Neural cell (in vitro differentiated cells): Measurements from ENCODE around the gene DPP7. TPM values are rescaled to one million over a fixed set of nuclear protein-coding genes. Genes with fewer than 3 reads are reported as not detected.

Experiments used
- H2AFZ ChIP-seq: fragments of 200-600, 300-800 bp; sonication (generic), shearing (Covaris generic); 2 replicates; pipeline ENCODE4 v1.6.0; 2014; ENCODE audit warnings: low read depth, mild to moderate bottlenecking, antibody characterized with exemption, low read length, moderate library complexity
- H3F3A ChIP-seq: fragments of 200-600 bp; shearing (Covaris generic); 2 replicates; pipeline ENCODE4 v1.6.1; 2016; ENCODE audit warnings: mild to moderate bottlenecking, moderate library complexity, mixed read lengths, antibody characterized with exemption, low read length; ENCODE audit not compliant: insufficient read depth, poor library complexity, severe bottlenecking
- H3K27ac ChIP-seq: fragments of 200-600, 300-800 bp; sonication (generic), shearing (Covaris generic); 2 replicates; pipeline ENCODE4 v1.5.1; 2014; ENCODE audit warnings: mild to moderate bottlenecking, low read length, moderate library complexity
- H3K27me3 ChIP-seq: fragments of 300-800, 200-600 bp; sonication (generic), shearing (Covaris generic); 2 replicates; pipeline ENCODE4 v1.6.0; 2014; ENCODE audit warnings: mild to moderate bottlenecking, low read depth, low read length, moderate library complexity; ENCODE audit not compliant: insufficient read depth
- H3K36me3 ChIP-seq: fragments of 300-800, 200-600 bp; sonication (generic), shearing (Covaris generic); 2 replicates; pipeline ENCODE4 v1.5.1; 2014; ENCODE audit warnings: mild to moderate bottlenecking, antibody characterized with exemption, low read length, moderate library complexity; ENCODE audit not compliant: insufficient read depth
- H3K4me2 ChIP-seq: fragments of 300-800, 200-600 bp; sonication (generic), shearing (Covaris generic); 2 replicates; pipeline ENCODE4 v1.6.0; 2014; ENCODE audit warnings: mild to moderate bottlenecking, low read length
- H3K4me3 ChIP-seq: fragments of 300-800, 200-600 bp; sonication (generic), shearing (Covaris generic); 2 replicates; pipeline ENCODE4 v1.5.1; 2014; ENCODE audit warnings: mild to moderate bottlenecking, low read length, moderate library complexity
- H3K79me2 ChIP-seq: fragments of 200-600 bp; shearing (Covaris generic); replicated peaks from 2 replicates; pipeline ENCODE4 v1.6.0; 2014; ENCODE audit warnings: mild to moderate bottlenecking, low read length, moderate library complexity; ENCODE audit not compliant: insufficient read depth
- H3K9ac ChIP-seq: fragments of 300-800, 200-600 bp; sonication (generic), shearing (Covaris generic); 2 replicates; pipeline ENCODE4 v1.6.1; 2016; ENCODE audit warnings: mild to moderate bottlenecking, low read length, mixed read lengths
- H3K9me2 ChIP-seq: fragments of 200-600 bp; shearing (Covaris generic); 2 replicates; pipeline ENCODE4 v1.6.1; 2016; ENCODE audit warnings: mild to moderate bottlenecking, low read length, mixed read lengths; ENCODE audit not compliant: insufficient read depth
- H3K9me3 ChIP-seq: fragments of 200-600, 300-800 bp; sonication (generic), shearing (Covaris generic); 2 replicates; pipeline ENCODE4 v1.6.1; 2016; ENCODE audit warnings: mild to moderate bottlenecking, mixed run types, low read length, moderate library complexity, mixed read lengths
- H4K20me1 ChIP-seq: fragments of 200-600 bp; shearing (Covaris generic); 2 replicates; pipeline ENCODE4 v1.6.1; 2016; ENCODE audit warnings: mild to moderate bottlenecking, mixed run types; ENCODE audit not compliant: insufficient read depth
- CTCF ChIP-seq: fragments of 450-650 bp; IDR thresholded peaks from 2 replicates; pipeline ENCODE4 v1.5.1; 2014; ENCODE audit warnings: antibody characterized with exemption, mild to moderate bottlenecking, moderate library complexity; ENCODE audit not compliant: poor library complexity, severe bottlenecking
- EP300 ChIP-seq: fragments of 450-650 bp; conservative IDR thresholded peaks from 2 replicates; pipeline ENCODE4 v1.6.1; 2014; ENCODE audit warnings: antibody characterized with exemption, mild to moderate bottlenecking, moderate library complexity; ENCODE audit not compliant: poor library complexity, severe bottlenecking
- EZH2 ChIP-seq: fragments of 200-600, 300-800 bp; shearing (Covaris generic), sonication (generic); IDR thresholded peaks from 2 replicates; pipeline ENCODE4 v1.6.1; 2014; ENCODE audit warnings: antibody characterized with exemption, low read length, borderline replicate concordance, mild to moderate bottlenecking; ENCODE audit not compliant: insufficient read depth, poor library complexity, severe bottlenecking
- MXI1 ChIP-seq: fragments of 450-650 bp; conservative IDR thresholded peaks from 2 replicates; pipeline ENCODE4 v1.6.1; 2014; ENCODE audit warnings: antibody characterized with exemption, mild to moderate bottlenecking; ENCODE audit not compliant: poor library complexity, severe bottlenecking
- POLR2AphosphoS5 ChIP-seq: IDR thresholded peaks from 2 replicates; pipeline ENCODE4 v1.6.1; 2012
- RAD21 ChIP-seq: fragments of 450-650 bp; conservative IDR thresholded peaks from 2 replicates; pipeline ENCODE4 v1.6.1; 2014; ENCODE audit warnings: antibody characterized with exemption, mild to moderate bottlenecking, moderate library complexity
- REST ChIP-seq: IDR thresholded peaks from 2 replicates; pipeline ENCODE4 v1.6.1; 2012; ENCODE audit warnings: borderline replicate concordance
- SMC3 ChIP-seq: fragments of 450-650 bp; conservative IDR thresholded peaks from 2 replicates; pipeline ENCODE4 v1.6.1; 2014; ENCODE audit warnings: antibody characterized with exemption, mild to moderate bottlenecking, moderate library complexity; ENCODE audit not compliant: poor library complexity
- TAF1 ChIP-seq: IDR thresholded peaks from 2 replicates; pipeline ENCODE4 v1.6.1; 2012; ENCODE audit warnings: low read depth
- polyA plus RNA-seq: library from polyadenylated mRNA; depleted of rRNA; stranded (reverse); fragments of >200 nt; gene quantifications from 2 replicates; pipeline ENCODE4 v1.2.3, GENCODE V29; 2014

DPP7 gene
- polyA plus RNA-seq, 1 donor from 2014 or later = 23.3 TPM

GRCh38 chr9:137107312-137107921 is 7.1 kb downstream of the DPP7 start:
- Histone ChIP-seq H3K9ac (no peak overlapping the region), H4K20me1 (no peaks in the 10 kb centered on the region), H3K9me3 (no peaks in the 10 kb centered on the region), H3K9me2 (no peaks in the 10 kb centered on the region), H3K4me2 (no peak overlapping the region), H3K36me3 (peaks cover 4% of the 10 kb centered on the region), H2AFZ (no peak overlapping the region), H3K79me2 (no peaks in the 10 kb centered on the region), H3K4me3 (no peak overlapping the region), H3K27ac (no peak overlapping the region), H3F3A (no peaks in the 10 kb centered on the region), H3K27me3 (no peaks in the 10 kb centered on the region)
- no peak for TF ChIP-seq MXI1
- TF ChIP-seq RAD21 = no peak
- TF ChIP-seq EP300 = no peak
- TF ChIP-seq EZH2 = no peak
- no peak for TF ChIP-seq REST
- TF ChIP-seq POLR2AphosphoS5 = no peak
- TF ChIP-seq CTCF = no peak

GRCh38 chr9:137106662-137107250 is 7.8 kb downstream of the DPP7 start:
- Histone ChIP-seq H4K20me1 (no peaks in the 10 kb centered on the region), H3K9me3 (no peaks in the 10 kb centered on the region), H3K4me3 (no peak overlapping the region), H3K27me3 (no peaks in the 10 kb centered on the region), H3K79me2 (no peaks in the 10 kb centered on the region), H3K36me3 (peaks cover 10% of the 10 kb centered on the region), H3K9me2 (no peaks in the 10 kb centered on the region), H2AFZ (no peak overlapping the region), H3K4me2 (no peak overlapping the region), H3K27ac (no peak overlapping the region), H3K9ac (no peak overlapping the region), H3F3A (no peaks in the 10 kb centered on the region)
- TF ChIP-seq POLR2AphosphoS5 = no peak
- no peak for TF ChIP-seq RAD21
- TF ChIP-seq EZH2 = no peak
- TF ChIP-seq TAF1 = no peak
- no peak for TF ChIP-seq MXI1
- TF ChIP-seq CTCF = no peak
- TF ChIP-seq EP300 = no peak
- TF ChIP-seq SMC3 = no peak
- no peak for TF ChIP-seq REST
